Measurements from ENCODE around the gene MYOF. TPM values are rescaled to one million over a fixed set of nuclear protein-coding genes. Genes with fewer than 3 reads are reported as not detected.
"Not testable (repeated sequence)": the region's sequence is repeated elsewhere in the genome, so short reads cannot be mapped to it uniquely, and the experiment has no call there.

Gene MYOF
- total RNA-seq, 1 experiment from 2014 or later, result 488 TPM

DNA sequence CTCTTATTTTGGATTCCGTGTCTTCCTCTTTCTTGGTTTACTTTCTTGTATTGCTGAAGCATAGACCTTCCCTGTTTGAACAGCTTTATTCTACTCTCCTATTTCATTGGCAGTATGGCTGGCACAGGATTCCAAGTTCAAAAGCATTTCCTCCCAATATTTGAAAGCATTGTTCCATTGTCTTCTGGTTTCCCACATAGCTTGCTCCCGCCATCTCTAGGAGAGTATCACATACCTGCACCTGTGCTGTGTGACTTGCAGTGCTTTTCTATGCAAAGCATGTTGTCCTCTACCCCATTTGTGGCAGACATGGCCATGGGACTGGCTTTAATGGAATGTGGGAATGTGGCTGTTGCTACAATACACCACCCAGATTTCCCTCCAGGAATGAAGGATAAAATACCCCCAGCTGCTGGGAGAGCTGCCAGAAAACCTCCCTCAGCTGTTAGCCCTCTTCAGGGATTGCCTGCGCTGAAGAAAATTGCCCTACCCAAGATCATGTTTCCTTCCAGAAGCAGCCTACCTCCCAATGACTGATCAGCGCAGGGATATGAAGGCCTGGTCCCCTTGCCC lies 6.9 kb upstream of the MYOF start:
- DNase-seq (ENCODE audit: extremely low read depth, low read depth), result no peak

DNA sequence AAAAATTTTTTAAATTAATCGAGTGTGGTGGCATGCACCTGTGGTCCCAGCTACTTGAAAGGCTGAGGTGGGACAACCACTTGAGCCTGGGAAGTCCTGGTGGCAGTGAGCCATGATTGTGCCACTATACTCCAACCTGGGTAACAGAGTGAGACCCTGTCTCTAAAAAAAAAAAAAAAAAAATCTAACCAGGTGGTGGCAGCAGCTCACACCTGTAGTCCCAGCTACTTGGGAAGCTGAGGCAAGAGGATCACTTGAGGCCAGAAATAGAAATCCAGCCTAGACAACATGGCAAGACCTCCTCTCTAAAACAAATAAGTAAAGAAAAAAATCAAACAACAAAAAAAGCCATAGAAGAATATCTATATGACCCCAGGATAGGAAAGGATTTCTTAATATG lies 3.6 kb upstream of the MYOF start:
- DNase-seq (ENCODE audit: extremely low read depth, low read depth), result no peak

DNA sequence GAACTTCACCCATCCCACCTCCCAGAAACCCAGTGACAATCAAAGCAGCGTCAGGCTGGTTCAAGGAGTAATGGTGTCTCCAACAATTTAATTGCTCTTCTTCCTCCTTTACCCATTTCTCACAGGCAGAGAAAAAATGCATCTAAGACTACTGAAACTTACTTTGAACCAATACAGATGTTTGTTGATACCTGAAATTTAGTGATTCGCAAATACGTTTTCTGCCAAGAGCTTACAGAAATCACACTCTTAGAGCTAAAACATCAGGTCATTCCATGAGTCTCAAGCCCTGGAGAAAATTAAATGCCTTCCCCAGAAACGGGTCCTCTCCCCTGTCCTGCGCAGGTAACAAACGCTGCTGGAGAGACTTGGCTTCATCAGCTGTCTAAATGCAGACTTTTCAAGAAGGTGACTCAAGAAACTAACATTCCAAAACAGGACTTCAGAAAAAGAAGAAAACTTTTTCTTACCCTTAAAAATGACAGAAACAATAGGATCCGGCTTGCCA lies 443 bp downstream of the MYOF start:
- no peak for DNase-seq (ENCODE audit: extremely low read depth, low read depth)

DNA sequence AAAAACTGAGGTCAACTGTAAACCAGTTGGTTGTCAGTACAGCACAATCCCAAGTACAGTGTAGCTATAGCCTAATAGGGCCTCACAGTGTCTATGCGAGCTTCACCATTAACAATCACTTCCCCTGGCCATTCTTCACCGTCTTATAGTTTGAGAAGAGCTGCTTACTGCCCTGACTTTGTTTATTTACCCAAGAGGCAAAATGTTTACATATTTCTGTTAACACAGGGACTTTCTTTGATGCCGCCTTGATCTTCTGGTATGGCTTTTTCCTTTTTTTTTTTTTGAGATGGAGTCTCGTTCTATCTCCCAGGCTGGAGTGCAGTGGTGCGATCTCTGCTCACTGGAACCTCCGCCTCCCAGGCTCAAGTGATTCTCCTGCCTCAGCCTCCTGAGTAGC lies 3.3 kb downstream of the MYOF start:
- no peak for DNase-seq (ENCODE audit: extremely low read depth, low read depth)

DNA sequence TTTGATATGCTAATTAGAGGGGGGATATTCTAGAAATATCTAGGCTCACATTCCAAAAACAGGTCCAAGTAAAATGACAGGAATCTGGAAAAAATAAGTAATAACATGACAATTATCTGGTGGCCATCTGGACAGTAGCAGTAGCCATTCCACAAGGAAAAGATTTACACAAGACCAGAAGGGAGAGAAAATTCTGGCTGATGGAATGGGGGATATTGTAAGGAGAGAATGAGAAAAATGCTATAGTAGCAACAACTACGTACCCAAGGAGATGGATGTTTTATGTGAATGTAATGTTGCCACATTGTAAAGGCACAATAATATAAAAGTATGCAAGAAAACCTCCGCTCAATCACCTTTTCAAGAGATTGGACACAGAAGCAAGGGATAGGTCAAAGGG lies 5.4 kb downstream of the MYOF start:
- no peak for DNase-seq (ENCODE audit: extremely low read depth, low read depth)

DNA sequence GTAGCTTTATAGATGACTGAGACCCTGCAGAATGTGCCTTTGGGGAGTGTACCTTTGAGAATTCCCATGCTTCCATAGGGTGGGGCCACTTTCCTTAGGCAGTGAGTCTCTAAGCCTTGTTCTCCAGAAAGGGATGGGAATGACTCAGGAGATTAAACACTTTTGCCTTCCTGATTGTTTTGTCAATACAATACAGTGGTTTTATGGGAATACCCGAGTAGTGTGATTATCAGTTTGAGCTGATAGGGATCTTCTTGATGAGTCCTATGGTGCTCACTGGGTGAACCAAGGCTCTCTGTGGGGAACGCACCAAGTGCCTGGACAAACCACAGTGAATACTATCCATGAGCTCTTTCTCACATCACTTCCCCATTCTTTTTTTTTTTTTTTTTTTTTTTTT lies 6.3 kb downstream of the MYOF start:
- peak; percentile 63 for DNase-seq (ENCODE audit: extremely low read depth, low read depth)

DNA sequence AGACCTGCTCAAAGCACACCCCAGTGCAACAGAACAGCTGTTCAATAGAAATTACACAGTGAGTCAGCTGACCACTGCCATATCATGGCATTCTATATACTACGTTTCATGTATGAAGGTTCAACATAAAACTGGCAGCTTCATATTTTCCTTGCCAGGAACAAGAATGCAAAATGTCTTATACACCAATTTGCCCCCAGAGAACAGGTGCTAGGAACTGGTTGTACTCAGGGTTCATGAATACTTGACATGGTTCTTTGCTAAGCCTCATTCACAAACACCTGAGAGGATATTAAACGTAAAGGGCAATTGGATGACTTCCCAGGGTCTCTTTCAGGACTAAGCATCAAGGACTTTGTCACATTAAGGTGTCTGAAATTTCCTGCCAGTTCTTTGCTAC lies 6.9 kb downstream of the MYOF start:
- DNase-seq (ENCODE audit: extremely low read depth, low read depth), result no peak

DNA sequence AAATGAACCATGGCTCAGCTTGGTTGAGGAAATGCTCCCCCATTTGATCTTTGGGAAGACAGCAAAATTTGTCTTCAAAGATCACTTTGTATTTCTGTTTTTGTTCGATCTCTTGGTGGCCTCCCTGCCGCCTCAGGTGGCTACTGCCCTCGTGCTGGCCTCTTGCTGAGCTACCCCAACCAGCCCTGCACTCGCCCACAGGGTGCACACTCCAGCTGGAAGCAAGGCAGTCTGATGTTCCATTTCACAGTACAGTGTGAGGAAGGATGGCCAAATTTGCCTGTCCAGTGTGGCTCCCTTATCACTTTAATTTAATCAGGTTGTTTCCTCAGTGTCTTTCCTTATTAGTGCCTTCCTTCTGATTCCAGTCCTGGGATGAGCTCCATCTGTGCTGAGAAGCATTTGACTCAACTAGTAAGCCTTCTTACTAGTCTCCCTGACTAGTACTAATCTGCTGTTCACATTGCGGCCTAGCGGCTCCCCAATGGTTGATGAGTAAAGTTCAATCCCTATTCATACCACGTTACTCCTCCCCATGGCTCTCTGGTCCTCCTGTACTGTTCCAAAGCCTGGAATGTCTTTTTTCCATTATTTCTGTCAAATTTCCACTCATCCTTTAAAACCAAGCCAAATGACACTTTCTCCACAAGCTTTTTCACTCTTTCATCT lies 8.2 kb downstream of the MYOF start:
- DNase-seq (ENCODE audit: extremely low read depth, low read depth), result no peak

DNA sequence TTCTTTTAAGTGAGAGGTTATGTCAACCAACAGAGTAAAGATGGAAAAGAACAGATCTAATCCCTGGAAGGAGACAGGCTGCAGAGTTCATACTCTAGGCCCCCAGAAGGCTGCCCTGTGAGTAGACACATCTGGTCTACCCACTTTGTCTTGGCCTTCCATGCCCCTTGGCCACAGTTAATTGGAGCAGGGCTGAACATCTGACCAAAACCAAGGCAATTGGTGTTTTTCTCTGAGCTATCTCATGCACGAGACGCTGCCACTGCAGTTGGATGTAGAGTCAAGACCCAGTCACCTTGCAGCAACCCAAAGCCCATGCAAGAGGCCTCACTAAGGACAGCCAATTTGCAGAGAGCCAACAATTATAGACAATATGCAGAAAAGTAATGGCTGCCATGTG lies 9.0 kb downstream of the MYOF start:
- DNase-seq (ENCODE audit: extremely low read depth, low read depth), result no peak

DNA sequence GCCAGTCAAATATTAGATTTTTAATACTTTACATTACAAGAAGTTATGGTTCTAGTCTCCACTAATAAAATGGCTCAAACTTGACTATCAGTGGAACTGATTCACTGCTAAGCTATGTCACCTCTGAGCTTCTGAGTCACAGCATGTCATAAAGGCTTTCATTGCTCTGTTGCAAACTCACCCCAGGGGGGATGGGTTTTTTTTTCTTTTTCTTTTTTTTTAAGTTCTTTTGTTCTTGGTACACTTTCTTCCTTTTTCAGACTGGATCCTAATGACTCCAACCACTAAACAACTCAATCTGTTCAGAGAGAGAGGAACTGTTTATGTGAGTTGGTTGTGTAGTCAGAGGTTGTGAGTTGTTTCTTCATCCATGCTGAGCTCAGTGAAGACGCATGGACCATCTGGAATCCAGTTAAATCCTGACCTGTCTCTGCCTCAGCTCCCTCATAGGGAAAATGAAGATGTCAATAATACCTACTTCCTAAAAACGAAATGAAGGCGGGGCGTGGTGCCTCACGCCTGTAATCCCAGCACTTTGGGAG lies 11.0 kb downstream of the MYOF start:
- DNase-seq (ENCODE audit: extremely low read depth, low read depth), result peak; percentile 82

DNA sequence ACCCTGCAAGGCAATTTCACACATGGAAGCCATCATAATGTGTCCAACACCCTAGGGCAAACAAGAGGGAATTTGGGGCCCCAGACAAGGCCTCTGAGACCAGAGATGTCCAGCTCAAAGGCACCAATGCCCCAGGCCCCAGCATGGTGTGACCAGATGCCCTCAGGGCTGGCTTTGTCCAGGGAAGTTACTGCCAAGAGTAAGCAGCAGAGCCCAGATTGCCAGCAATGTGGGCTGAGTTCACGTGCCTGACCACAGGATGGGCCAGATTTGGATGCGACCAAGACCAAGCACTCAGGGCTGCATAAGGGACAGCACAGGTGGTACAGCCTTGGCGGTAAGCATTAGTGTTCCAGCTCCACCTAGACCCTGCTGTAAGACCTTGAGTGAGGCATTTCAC lies 12.7 kb downstream of the MYOF start:
- no peak for DNase-seq (ENCODE audit: extremely low read depth, low read depth)

DNA sequence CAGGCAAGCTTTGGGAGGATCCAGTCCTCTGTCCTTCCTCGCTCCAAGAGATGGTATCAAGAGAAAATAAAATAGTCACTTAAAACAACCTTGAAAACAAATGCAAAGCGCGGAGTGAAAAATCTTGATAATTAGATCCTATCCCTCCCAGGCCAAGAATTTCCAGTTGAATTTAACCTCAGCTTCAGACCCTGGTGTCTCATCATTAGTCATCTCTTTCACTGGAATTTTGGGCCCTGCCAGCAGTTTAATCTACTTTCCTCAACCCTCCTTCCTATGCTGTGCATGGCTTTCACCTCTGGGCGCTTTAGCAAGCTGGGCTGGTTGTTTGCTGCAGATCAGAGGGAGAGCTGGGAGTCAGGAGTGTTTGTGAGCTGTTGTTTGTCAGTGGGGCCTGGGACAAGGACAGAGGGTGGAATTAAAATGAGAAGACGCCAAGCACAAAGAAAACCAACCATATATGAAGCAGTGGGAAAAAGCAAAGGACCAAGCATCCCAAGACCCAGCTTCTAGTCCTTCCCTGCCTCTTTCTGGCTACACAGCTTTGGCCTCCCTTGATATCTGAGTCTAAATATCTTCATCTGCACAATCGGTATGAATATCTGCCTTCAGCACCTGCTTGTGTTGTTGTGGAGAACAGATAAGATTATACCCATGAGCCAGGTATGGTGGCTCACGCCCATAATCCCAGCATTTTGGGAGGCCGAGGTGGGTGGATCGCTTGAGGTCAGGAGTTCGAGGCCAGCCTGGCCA lies 13.5 kb downstream of the MYOF start:
- peak; percentile 81 for DNase-seq (ENCODE audit: extremely low read depth, low read depth)

DNA sequence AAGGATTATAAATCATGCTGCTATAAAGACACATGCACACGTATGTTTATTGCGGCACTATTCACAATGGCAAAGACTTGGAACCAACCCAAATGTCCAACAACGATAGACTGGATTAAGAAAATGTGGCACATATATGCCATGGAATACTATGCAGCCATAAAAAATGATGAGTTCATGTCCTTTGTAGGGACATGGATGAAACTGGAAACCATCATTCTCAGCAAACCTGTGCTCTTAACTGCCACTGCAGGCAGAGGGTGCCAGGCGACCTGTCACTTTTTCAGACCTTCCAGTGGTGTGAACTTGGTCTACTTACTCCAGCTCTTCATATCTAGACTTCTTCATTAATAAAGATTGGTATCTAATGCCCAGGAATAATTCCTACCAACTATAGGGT lies 14.5 kb downstream of the MYOF start:
- not testable (repeated sequence) for DNase-seq (ENCODE audit: extremely low read depth, low read depth)

DNA sequence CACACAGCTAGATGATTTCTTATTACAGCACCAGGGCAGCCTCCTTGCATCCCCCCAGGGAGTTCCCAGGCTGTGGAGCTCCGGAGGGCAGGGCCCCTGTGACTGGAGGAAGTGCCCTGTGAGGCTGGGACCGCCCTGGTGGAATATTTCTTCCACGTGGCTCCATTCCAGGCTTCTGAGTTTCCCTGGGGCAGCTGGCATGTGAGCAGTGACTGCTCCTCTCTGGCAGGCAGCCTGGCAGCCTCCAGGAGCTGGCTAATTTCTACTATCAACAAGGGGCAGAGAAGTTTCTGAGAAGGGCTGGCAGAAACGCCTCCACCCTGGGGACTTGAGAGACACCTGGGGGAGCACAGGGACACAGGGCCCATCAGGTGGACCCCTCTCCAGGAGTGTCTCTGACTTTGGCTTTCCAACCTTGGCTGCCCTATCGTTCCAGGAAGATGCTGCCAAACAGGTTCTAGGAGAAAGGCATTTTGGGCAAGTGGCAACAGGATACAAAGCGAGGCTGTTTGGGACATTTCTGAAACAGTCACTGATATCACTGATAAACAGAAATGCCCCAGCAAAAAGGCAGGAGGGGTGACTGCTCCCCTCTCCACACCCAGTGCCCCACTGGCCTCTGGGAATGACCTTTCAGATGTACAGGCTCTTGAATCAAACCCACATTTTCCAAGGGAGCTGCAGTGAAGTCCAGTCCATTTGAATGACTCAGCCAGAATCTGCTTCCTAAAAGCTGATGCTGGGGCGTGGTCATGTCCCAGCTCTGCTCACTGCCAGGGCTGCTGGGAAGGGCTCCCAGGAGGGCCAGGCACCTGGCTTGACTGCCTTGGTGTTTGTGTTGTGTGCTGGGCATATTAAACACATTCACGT lies 16.1 kb downstream of the MYOF start:
- DNase-seq (ENCODE audit: extremely low read depth, low read depth), result peak; percentile 97

DNA sequence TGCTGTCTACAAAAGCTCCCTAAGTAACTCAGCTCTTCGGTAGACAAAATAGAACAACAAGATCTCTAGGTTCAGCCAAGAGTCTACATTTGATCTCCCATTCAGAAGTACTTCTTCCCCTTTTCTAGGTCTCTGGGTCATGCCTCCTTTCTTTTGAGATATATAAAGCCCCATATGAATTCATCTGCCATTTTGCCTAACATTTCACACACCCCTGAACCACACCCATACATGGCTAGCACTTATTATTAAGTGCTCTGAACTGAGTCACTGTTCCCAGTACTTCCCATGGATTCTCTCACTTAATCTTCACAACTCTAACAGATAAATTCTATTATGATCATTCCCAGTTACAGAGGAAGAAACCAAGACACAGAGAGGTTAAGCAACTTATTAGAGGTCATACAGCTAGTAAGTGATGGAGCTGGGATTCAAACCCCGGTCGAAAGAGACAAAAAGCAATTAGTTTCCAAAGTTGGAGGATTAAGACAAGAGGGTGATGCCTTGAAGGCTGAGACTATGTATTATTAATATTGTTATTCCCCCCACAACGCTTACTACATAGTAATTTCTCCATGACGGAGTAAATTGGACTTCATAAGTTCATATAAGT lies 17.3 kb downstream of the MYOF start:
- peak; percentile 53 for DNase-seq (ENCODE audit: extremely low read depth, low read depth)

DNA sequence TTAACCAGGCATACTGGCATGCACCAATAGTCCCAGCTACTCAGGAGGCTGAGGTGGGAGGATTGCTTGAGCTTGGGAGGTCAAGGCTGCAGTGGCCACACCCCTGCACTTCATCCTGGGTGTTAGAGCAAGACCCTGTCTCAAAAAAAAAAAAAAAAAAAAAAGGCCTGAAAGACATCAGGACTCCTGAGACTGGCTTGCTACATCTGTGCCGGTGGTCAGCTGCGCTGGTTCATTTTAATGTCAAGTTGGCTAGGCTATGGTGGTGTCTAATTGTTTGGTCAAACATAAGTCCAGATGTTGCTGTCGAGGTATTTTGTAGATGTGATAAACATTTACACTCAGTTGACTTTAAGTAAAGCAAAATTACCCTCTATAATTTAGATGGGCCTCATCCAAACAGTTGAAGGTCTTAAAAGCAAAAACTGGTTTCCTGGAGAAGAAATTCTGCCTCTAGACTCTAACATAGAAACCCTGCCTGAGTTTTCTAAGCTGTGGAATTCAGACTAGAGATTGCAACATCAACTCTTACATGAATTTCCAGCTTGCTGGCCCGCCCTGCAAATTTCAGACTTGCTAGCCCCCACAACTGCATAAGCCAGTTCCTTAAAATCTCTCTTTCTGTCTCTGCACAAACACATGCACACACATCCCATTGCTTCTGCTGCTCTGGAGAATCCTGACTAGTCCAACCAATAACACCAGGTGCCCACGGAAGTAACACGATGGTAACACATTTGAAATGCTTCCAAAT lies 18.2 kb downstream of the MYOF start:
- no peak for DNase-seq (ENCODE audit: extremely low read depth, low read depth)

DNA sequence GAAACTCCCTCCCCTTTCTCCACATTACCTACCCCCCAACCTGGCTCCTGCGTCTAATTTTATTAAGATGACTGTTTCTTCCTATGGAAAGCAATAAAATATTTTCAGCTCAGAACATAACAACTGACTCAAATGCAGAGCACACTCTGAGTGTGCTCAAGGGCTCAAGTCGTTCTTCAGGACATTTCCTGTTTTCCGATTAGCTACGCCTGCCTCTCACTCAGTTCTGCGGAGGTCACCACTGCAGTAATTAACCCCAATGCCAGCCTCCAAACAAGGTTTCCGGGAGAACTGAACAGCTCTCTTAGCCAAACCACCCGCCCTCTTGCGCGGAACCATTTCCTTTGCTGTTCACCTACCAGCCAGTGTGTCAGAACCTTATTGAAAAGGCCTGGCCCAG lies 19.3 kb downstream of the MYOF start:
- no peak for DNase-seq (ENCODE audit: extremely low read depth, low read depth)

DNA sequence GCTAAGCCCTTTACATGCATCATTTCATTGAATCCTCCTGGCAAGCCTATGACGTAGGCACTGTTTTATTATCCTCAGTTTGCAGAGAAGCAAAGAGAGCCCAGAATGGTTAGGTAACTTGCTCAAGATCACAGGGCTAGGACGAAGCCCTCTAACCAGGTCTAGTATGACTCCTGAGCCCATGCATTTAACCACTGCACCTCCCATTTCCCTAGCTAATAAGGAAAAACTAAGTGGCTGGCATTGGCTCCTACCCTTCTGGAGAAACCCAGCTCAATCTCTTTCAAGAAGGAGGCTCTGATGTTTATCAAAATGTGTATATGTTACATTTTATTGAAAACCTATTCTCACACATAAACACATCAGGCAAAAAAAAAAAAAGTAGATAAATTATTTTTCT lies 19.8 kb downstream of the MYOF start:
- no peak for DNase-seq (ENCODE audit: extremely low read depth, low read depth)

DNA sequence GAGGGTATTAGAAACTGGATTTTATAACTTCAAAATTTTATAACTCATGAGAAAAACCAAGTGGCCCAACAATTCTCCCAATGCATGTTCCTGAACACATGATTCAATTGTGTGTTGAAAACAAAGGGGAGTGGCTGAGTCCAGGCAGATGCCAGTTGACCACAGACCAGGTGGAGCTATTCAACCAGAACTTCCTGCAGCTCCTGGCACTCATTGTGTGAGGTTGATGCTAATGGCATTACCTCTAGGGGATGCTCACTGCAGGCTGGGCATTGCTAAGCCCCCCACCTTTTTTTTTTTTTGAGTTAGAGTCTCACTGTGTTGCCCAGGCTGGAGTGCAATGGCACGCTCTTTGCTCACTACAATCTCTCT lies 20.3 kb downstream of the MYOF start:
- no peak for DNase-seq (ENCODE audit: extremely low read depth, low read depth)
